ENCODE measurements around the gene CDO1. TPM values are rescaled to one million over a fixed set of nuclear protein-coding genes. Genes with fewer than 3 reads are reported as not detected.

CDO1 gene
- total and polyA plus RNA-seq, 2 experiments from 2014 or later, result 24.5 to 29.2 TPM

DNA sequence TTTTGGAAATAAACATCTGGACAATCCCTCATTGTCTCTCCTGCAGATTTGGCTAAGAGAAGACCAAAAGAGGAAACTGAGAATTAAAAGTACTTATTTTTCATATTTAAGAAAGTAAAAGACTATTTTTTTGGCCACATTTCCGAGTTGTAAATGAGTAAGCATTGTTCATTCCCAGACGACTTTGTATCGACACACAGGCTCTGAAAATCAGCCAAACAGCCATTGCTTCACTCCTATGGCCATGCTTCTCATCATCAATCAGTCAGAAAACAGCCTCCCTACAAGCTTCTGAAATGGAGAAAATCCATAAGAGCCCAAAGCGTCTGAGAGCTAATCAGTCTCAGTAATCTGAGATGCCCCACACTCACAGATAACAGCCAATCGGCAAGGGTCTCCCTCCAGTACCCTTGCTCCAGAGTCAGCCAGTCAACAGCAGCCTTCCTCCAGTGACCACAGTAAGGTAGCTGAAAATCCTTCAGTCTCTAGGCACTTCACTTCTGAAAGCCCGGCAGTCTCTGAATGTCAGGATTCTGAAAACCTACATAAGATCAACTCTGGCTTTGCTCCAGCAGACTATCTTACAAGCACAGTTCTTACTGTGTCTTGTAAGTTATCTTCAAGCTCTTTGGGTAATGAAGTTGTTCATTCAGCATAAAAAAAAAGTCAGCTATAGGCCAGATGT lies 30.9 kb downstream of the CDO1 start (continued):
- TF ChIP-seq, protein P1, sequence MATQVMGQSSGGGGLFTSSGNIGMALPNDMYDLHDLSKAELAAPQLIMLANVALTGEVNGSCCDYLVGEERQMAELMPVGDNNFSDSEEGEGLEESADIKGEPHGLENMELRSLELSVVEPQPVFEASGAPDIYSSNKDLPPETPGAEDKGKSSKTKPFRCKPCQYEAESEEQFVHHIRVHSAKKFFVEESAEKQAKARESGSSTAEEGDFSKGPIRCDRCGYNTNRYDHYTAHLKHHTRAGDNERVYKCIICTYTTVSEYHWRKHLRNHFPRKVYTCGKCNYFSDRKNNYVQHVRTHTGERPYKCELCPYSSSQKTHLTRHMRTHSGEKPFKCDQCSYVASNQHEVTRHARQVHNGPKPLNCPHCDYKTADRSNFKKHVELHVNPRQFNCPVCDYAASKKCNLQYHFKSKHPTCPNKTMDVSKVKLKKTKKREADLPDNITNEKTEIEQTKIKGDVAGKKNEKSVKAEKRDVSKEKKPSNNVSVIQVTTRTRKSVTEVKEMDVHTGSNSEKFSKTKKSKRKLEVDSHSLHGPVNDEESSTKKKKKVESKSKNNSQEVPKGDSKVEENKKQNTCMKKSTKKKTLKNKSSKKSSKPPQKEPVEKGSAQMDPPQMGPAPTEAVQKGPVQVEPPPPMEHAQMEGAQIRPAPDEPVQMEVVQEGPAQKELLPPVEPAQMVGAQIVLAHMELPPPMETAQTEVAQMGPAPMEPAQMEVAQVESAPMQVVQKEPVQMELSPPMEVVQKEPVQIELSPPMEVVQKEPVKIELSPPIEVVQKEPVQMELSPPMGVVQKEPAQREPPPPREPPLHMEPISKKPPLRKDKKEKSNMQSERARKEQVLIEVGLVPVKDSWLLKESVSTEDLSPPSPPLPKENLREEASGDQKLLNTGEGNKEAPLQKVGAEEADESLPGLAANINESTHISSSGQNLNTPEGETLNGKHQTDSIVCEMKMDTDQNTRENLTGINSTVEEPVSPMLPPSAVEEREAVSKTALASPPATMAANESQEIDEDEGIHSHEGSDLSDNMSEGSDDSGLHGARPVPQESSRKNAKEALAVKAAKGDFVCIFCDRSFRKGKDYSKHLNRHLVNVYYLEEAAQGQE (IDR thresholded peaks at IDR 0.05; ENCODE audit: unreplicated experiment), result no peak
- TF ChIP-seq POLR2AphosphoS5 (IDR thresholded peaks at IDR 0.05; ENCODE audit: low read depth) (0 out of 2 replicates have a peak, but pooled peaks have one; percentile 23), EZH2phosphoT487 (IDR thresholded peaks at IDR 0.05; ENCODE audit: unreplicated experiment) (no peak)

DNA sequence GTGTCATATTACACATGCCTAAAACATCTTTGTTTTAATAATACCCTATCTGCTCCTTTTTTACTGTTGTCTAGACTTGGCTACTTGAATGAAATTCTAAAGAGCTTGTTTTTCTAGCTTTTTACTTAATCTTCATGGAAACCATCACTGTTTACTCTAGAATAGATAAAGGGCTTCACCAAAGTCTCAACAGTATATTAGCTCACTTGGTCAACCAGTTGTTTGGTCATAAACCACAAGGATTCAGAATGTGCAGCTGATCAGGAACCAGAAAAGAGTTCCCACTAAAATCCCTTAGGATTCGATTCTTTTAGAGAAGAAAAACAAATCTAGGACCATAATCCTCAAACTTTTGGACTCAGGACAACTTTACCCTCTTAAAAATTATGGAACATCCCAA lies 38.0 kb downstream of the CDO1 start:
- Histone ChIP-seq H3K4me3 (no peak overlapping the region), H3K9me2 (ENCODE audit: insufficient read depth) (no peaks in the 10 kb centered on the region), H3K27ac (ENCODE audit: low read depth) (no peak overlapping the region), H2AFZ (no peak overlapping the region), H3K27me3 (ENCODE audit: insufficient read depth) (no peaks in the 10 kb centered on the region), H4K20me1 (replicated peaks; ENCODE audit: insufficient read depth) (no peaks in the 10 kb centered on the region), H3K79me2 (replicated peaks; ENCODE audit: insufficient read depth) (no peaks in the 10 kb centered on the region), H3K4me2 (no peak overlapping the region), H3F3A (replicated peaks; ENCODE audit: low read depth) (no peaks in the 10 kb centered on the region), H3K36me3 (ENCODE audit: insufficient read depth) (no peaks in the 10 kb centered on the region), H3K4me1 (ENCODE audit: insufficient read depth) (no peaks in the 10 kb centered on the region)
- DNase-seq (ENCODE audit: low spot score) (no peak), ATAC-seq (no peak)
- no peaks in the 10 kb centered on the region for H3K9me3 Mint-ChIP-seq
- H3K27me3 Mint-ChIP-seq (ENCODE audit: insufficient read depth, low read depth, poor library complexity), result no peaks in the 10 kb centered on the region
- TF ChIP-seq EZH2 (IDR thresholded peaks at IDR 0.05; ENCODE audit: low read depth, unreplicated experiment) (no peak), NANOG (IDR thresholded peaks at IDR 0.05; ENCODE audit: borderline replicate concordance) (no peak), CREB1 (CRISPR knock-in tag; IDR thresholded peaks at IDR 0.05; ENCODE audit: low read depth) (no peak)
- TF ChIP-seq, protein P2, sequence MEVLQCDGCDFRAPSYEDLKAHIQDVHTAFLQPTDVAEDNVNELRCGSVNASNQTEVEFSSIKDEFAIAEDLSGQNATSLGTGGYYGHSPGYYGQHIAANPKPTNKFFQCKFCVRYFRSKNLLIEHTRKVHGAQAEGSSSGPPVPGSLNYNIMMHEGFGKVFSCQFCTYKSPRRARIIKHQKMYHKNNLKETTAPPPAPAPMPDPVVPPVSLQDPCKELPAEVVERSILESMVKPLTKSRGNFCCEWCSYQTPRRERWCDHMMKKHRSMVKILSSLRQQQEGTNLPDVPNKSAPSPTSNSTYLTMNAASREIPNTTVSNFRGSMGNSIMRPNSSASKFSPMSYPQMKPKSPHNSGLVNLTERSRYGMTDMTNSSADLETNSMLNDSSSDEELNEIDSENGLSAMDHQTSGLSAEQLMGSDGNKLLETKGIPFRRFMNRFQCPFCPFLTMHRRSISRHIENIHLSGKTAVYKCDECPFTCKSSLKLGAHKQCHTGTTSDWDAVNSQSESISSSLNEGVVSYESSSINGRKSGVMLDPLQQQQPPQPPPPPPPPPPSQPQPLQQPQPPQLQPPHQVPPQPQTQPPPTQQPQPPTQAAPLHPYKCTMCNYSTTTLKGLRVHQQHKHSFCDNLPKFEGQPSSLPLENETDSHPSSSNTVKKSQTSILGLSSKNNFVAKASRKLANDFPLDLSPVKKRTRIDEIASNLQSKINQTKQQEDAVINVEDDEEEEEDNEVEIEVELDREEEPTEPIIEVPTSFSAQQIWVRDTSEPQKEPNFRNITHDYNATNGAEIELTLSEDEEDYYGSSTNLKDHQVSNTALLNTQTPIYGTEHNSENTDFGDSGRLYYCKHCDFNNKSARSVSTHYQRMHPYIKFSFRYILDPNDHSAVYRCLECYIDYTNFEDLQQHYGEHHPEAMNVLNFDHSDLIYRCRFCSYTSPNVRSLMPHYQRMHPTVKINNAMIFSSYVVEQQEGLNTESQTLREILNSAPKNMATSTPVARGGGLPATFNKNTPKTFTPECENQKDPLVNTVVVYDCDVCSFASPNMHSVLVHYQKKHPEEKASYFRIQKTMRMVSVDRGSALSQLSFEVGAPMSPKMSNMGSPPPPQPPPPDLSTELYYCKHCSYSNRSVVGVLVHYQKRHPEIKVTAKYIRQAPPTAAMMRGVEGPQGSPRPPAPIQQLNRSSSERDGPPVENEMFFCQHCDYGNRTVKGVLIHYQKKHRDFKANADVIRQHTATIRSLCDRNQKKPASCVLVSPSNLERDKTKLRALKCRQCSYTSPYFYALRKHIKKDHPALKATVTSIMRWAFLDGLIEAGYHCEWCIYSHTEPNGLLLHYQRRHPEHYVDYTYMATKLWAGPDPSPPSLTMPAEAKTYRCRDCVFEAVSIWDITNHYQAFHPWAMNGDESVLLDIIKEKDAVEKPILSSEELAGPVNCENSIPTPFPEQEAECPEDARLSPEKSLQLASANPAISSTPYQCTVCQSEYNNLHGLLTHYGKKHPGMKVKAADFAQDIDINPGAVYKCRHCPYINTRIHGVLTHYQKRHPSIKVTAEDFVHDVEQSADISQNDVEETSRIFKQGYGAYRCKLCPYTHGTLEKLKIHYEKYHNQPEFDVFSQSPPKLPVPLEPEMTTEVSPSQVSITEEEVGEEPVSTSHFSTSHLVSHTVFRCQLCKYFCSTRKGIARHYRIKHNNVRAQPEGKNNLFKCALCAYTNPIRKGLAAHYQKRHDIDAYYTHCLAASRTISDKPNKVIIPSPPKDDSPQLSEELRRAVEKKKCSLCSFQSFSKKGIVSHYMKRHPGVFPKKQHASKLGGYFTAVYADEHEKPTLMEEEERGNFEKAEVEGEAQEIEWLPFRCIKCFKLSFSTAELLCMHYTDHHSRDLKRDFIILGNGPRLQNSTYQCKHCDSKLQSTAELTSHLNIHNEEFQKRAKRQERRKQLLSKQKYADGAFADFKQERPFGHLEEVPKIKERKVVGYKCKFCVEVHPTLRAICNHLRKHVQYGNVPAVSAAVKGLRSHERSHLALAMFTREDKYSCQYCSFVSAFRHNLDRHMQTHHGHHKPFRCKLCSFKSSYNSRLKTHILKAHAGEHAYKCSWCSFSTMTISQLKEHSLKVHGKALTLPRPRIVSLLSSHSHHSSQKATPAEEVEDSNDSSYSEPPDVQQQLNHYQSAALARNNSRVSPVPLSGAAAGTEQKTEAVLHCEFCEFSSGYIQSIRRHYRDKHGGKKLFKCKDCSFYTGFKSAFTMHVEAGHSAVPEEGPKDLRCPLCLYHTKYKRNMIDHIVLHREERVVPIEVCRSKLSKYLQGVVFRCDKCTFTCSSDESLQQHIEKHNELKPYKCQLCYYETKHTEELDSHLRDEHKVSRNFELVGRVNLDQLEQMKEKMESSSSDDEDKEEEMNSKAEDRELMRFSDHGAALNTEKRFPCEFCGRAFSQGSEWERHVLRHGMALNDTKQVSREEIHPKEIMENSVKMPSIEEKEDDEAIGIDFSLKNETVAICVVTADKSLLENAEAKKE (CRISPR knock-in tag; IDR thresholded peaks at IDR 0.05), result no peak
- no peak overlapping the region for H3K4me3 Mint-ChIP-seq
- no peaks in the 10 kb centered on the region for H3K36me3 Mint-ChIP-seq (ENCODE audit: low read depth)
- H3K4me1 Mint-ChIP-seq, result no peaks in the 10 kb centered on the region; the same call in 2 of the 3 replicates
- no peak overlapping the region for H3K27ac Mint-ChIP-seq

Measured in GM23338 (cell line).